GM23338 (cell line): ENCODE data around the gene DDN. TPM values are rescaled to one million over a fixed set of nuclear protein-coding genes. Genes with fewer than 3 reads are reported as not detected.

Source experiments
- ATAC-seq: fragments of 200-7000 bp; cut with Tn5 transposase; 3 replicates; pipeline ENCODE4 v1.9.1; 2020
- DNase-seq: peaks from one replicate; pipeline ENCODE4 v3.0.0-alpha.2; 2015; ENCODE audit warnings: low spot score
- H2AFZ ChIP-seq: fragments of 200-600 bp; sonication (generic); 2 replicates; pipeline ENCODE4 v1.8.0; 2016; ENCODE audit warnings: antibody characterized with exemption, mild to moderate bottlenecking, moderate library complexity
- H3F3A ChIP-seq: fragments of 200-600 bp; sonication (generic); replicated peaks from 2 replicates; pipeline ENCODE4 v1.8.0; 2017; ENCODE audit warnings: antibody characterized with exemption, mixed run types, low read depth
- H3K27ac ChIP-seq: fragments of 200-600 bp; sonication (generic); 2 replicates; pipeline ENCODE4 v1.6.1; 2016; ENCODE audit warnings: low read depth
- H3K27me3 ChIP-seq: fragments of 200-600 bp; sonication (generic); 2 replicates; pipeline ENCODE4 v1.8.0; 2016; ENCODE audit warnings: mild to moderate bottlenecking, mixed run types, moderate library complexity; ENCODE audit not compliant: insufficient read depth
- H3K36me3 ChIP-seq: fragments of 200-600 bp; sonication (generic); 2 replicates; pipeline ENCODE4 v1.8.0; 2016; ENCODE audit warnings: mild to moderate bottlenecking; ENCODE audit not compliant: insufficient read depth
- H3K4me1 ChIP-seq: fragments of 200-600 bp; sonication (generic); 2 replicates; pipeline ENCODE4 v1.8.0; 2016; ENCODE audit warnings: mild to moderate bottlenecking, moderate library complexity; ENCODE audit not compliant: insufficient read depth
- H3K4me2 ChIP-seq: fragments of 200-600 bp; sonication (generic); 2 replicates; pipeline ENCODE4 v1.7.1; 2017; ENCODE audit warnings: mixed run types
- H3K4me3 ChIP-seq: fragments of 200-600 bp; sonication (generic); 2 replicates; pipeline ENCODE4 v1.6.1; 2016; ENCODE audit warnings: mixed run types
- H3K79me2 ChIP-seq: fragments of 200-600 bp; sonication (generic); replicated peaks from 2 replicates; pipeline ENCODE4 v1.8.0; 2017; ENCODE audit warnings: mild to moderate bottlenecking; ENCODE audit not compliant: insufficient read depth
- H3K9me2 ChIP-seq: fragments of 200-600 bp; sonication (generic); 2 replicates; pipeline ENCODE4 v1.8.0; 2017; ENCODE audit not compliant: insufficient read depth
- H4K20me1 ChIP-seq: fragments of 200-600 bp; sonication (generic); replicated peaks from 2 replicates; pipeline ENCODE4 v1.8.0; 2017; ENCODE audit warnings: mild to moderate bottlenecking; ENCODE audit not compliant: insufficient read depth
- H3K27ac Mint-ChIP-seq: 2 replicates; pipeline ENCODE4 v1.8.0; 2020; ENCODE audit warnings: inconsistent platforms, mild to moderate bottlenecking, moderate library complexity, mixed read lengths
- H3K27me3 Mint-ChIP-seq: 3 replicates; pipeline ENCODE4 v1.8.0; 2022; ENCODE audit warnings: low read depth, mild to moderate bottlenecking, moderate library complexity, mixed read lengths, inconsistent platforms; ENCODE audit not compliant: insufficient read depth, poor library complexity
- H3K36me3 Mint-ChIP-seq: 3 replicates; pipeline ENCODE4 v1.8.0; 2021; ENCODE audit warnings: low read depth, mild to moderate bottlenecking, inconsistent platforms, moderate library complexity, mixed read lengths
- H3K4me1 Mint-ChIP-seq: 3 replicates; pipeline ENCODE4 v1.8.0; 2020; ENCODE audit warnings: mild to moderate bottlenecking, inconsistent platforms, mixed read lengths
- H3K4me3 Mint-ChIP-seq: 3 replicates; pipeline ENCODE4 v1.8.0; 2021; ENCODE audit warnings: moderate library complexity, mild to moderate bottlenecking, inconsistent platforms, mixed read lengths
- H3K9me3 Mint-ChIP-seq: 3 replicates; pipeline ENCODE4 v1.8.0; 2020; ENCODE audit warnings: moderate library complexity, mild to moderate bottlenecking, inconsistent platforms, mixed read lengths
- CREB1 ChIP-seq: fragments of 250-450 bp; sonication (Bioruptor Pico); IDR thresholded peaks from 2 replicates; pipeline ENCODE4 v1.5.0; 2020; ENCODE audit warnings: low read depth, mild to moderate bottlenecking, moderate library complexity
- EZH2 ChIP-seq: fragments of 200-600 bp; sonication (generic); IDR thresholded peaks from one replicate; pipeline ENCODE4 v1.8.0; 2017; ENCODE audit warnings: antibody characterized with exemption, mild to moderate bottlenecking, low read depth; ENCODE audit not compliant: unreplicated experiment
- EZH2phosphoT487 ChIP-seq: fragments of 200-600 bp; sonication (generic); IDR thresholded peaks from one replicate; pipeline ENCODE4 v1.8.1; 2018; ENCODE audit warnings: antibody characterized with exemption; ENCODE audit not compliant: unreplicated experiment
- JUNB ChIP-seq: IDR thresholded peaks from one replicate; pipeline ENCODE4 v1.6.1; 2016; ENCODE audit warnings: antibody characterized with exemption; ENCODE audit not compliant: unreplicated experiment
- NANOG ChIP-seq: IDR thresholded peaks from 2 replicates; pipeline ENCODE4 v1.6.1; 2016; ENCODE audit warnings: antibody characterized with exemption, borderline replicate concordance
- POLR2AphosphoS5 ChIP-seq: IDR thresholded peaks from 2 replicates; pipeline ENCODE4 v1.6.1; 2016; ENCODE audit warnings: antibody characterized with exemption, low read depth
- STAT1 ChIP-seq: IDR thresholded peaks from one replicate; pipeline ENCODE4 v1.6.1; 2016; ENCODE audit warnings: antibody characterized with exemption; ENCODE audit not compliant: unreplicated experiment
- ZNF114 ChIP-seq: fragments of 250-450 bp; sonication (Bioruptor Pico); IDR thresholded peaks from 2 replicates; pipeline ENCODE4 v1.5.0; 2020; ENCODE audit warnings: mild to moderate bottlenecking, moderate library complexity
- ZNF331 ChIP-seq: fragments of 250-450 bp; sonication (Bioruptor Pico); IDR thresholded peaks from 2 replicates; pipeline ENCODE4 v1.5.0; 2020; ENCODE audit warnings: low read depth, mild to moderate bottlenecking, moderate library complexity
- polyA plus RNA-seq: library from polyadenylated mRNA; unstranded; fragments of >200 nt; fragmentation: Nextera tagmentation; extraction: Ambion mirVana; gene quantifications from 2 replicates; pipeline ENCODE4 v1.2.1, GENCODE V29; 2016
- total RNA-seq: library from RNA; depleted of rRNA; stranded (reverse); fragments of >200 nt; shearing (Covaris generic); gene quantifications from 2 replicates; pipeline ENCODE4 v1.2.3, GENCODE V29; 2014
- TF ChIP-seq, protein P1 (sequence below): IDR thresholded peaks from one replicate; pipeline ENCODE4 v1.6.1; 2018; ENCODE audit warnings: antibody characterized with exemption; ENCODE audit not compliant: unreplicated experiment
- TF ChIP-seq, protein P2 (sequence below): IDR thresholded peaks from 2 replicates; pipeline ENCODE4 v1.6.1; 2016; ENCODE audit warnings: antibody characterized with exemption
- TF ChIP-seq, protein P3 (sequence below), 2 experiments: fragments of 200-600 bp in 1 of 2; sonication (generic) in 1 of 2; conservative IDR thresholded peaks; 2 replicates each; pipeline versions ENCODE4 v1.5.1 to v1.6.1; 2016 to 2017; ENCODE audit warnings: antibody characterized with exemption in 2 of 2, low read depth in 2 of 2, mild to moderate bottlenecking in 2 of 2, moderate library complexity in 1 of 2
- TF ChIP-seq, protein P4 (sequence below): fragments of 250-450 bp; sonication (Bioruptor Pico); IDR thresholded peaks from 2 replicates; pipeline ENCODE4 v1.5.0; 2020; ENCODE audit warnings: mild to moderate bottlenecking, moderate library complexity

Gene DDN
- total and polyA plus RNA-seq, 2 experiments from 2014 or later = 0.10 TPM; not detected in 1

DNA sequence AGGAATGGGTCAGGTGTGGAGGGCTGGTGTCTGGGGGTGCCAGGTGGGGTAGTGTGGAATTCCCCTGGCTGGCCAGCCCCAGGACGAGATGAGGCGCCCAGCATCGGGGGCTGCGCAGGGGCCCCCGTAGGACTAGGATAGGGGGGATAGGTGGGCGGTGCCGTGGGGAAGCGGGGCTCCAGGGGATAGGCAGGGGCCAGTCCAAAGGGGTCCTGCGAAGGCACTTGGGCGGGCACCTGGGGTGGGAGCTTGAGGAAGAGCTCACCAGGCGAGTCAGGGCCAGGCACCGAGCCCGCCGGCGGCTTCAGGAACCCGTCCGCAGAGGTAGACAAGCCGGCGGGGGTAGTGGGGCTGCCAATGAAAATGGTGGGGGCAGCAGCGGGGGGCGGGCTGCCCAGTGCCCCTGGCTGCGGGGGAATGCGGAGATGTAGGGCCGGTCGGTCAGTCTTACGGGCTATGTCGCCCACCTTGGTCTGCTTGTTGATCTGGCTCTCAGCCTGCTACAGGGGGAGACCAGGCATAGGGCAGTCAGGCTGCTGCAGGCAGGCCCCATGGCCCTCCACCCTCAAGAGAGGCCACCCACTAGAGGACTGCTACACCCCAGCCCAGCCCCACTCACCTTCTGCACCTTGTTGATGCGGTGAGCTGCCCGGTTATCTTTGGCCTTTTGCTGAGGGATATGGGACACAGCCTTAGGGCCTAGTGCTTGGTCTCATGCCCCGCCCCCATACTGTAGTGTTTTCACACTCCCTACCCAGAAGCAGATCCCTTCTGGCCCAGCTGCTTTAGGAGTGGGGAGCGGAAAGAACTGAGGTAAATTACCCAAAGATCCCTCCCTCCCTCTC is 42.1 kb upstream of the DDN start:
- Histone ChIP-seq H3K36me3 (peaks cover 33% of the 10 kb centered on the region), H3K9me2 (no peaks in the 10 kb centered on the region), H2AFZ (no peak overlapping the region), H3F3A (no peaks in the 10 kb centered on the region), H3K4me2 (no peak overlapping the region), H3K27ac (no peak overlapping the region), H3K27me3 (no peaks in the 10 kb centered on the region), H3K79me2 (no peaks in the 10 kb centered on the region), H4K20me1 (peaks cover 20% of the 10 kb centered on the region), H3K4me1 (no peaks in the 10 kb centered on the region), H3K4me3 (no peak overlapping the region)
- H3K9me3 Mint-ChIP-seq = no peaks in the 10 kb centered on the region
- H3K4me1 Mint-ChIP-seq = no peaks in the 10 kb centered on the region; the same call in 2 of the 3 replicates
- H3K4me3 Mint-ChIP-seq = no peak overlapping the region
- ATAC-seq = no peak
- H3K27ac Mint-ChIP-seq = no peak overlapping the region
- TF ChIP-seq, protein P1, sequence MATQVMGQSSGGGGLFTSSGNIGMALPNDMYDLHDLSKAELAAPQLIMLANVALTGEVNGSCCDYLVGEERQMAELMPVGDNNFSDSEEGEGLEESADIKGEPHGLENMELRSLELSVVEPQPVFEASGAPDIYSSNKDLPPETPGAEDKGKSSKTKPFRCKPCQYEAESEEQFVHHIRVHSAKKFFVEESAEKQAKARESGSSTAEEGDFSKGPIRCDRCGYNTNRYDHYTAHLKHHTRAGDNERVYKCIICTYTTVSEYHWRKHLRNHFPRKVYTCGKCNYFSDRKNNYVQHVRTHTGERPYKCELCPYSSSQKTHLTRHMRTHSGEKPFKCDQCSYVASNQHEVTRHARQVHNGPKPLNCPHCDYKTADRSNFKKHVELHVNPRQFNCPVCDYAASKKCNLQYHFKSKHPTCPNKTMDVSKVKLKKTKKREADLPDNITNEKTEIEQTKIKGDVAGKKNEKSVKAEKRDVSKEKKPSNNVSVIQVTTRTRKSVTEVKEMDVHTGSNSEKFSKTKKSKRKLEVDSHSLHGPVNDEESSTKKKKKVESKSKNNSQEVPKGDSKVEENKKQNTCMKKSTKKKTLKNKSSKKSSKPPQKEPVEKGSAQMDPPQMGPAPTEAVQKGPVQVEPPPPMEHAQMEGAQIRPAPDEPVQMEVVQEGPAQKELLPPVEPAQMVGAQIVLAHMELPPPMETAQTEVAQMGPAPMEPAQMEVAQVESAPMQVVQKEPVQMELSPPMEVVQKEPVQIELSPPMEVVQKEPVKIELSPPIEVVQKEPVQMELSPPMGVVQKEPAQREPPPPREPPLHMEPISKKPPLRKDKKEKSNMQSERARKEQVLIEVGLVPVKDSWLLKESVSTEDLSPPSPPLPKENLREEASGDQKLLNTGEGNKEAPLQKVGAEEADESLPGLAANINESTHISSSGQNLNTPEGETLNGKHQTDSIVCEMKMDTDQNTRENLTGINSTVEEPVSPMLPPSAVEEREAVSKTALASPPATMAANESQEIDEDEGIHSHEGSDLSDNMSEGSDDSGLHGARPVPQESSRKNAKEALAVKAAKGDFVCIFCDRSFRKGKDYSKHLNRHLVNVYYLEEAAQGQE = no peak
- TF ChIP-seq, protein P2, sequence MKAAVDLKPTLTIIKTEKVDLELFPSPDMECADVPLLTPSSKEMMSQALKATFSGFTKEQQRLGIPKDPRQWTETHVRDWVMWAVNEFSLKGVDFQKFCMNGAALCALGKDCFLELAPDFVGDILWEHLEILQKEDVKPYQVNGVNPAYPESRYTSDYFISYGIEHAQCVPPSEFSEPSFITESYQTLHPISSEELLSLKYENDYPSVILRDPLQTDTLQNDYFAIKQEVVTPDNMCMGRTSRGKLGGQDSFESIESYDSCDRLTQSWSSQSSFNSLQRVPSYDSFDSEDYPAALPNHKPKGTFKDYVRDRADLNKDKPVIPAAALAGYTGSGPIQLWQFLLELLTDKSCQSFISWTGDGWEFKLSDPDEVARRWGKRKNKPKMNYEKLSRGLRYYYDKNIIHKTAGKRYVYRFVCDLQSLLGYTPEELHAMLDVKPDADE = no peak
- no peak for TF ChIP-seq NANOG
- no peak for TF ChIP-seq EZH2phosphoT487
- no peak for TF ChIP-seq CREB1 (CRISPR knock-in tag)
- no peak for TF ChIP-seq POLR2AphosphoS5
- TF ChIP-seq STAT1 = no peak
- TF ChIP-seq ZNF114 = no peak
- TF ChIP-seq ZNF331 (CRISPR knock-in tag) = no peak
- no peak for TF ChIP-seq EZH2
- TF ChIP-seq, protein P3, sequence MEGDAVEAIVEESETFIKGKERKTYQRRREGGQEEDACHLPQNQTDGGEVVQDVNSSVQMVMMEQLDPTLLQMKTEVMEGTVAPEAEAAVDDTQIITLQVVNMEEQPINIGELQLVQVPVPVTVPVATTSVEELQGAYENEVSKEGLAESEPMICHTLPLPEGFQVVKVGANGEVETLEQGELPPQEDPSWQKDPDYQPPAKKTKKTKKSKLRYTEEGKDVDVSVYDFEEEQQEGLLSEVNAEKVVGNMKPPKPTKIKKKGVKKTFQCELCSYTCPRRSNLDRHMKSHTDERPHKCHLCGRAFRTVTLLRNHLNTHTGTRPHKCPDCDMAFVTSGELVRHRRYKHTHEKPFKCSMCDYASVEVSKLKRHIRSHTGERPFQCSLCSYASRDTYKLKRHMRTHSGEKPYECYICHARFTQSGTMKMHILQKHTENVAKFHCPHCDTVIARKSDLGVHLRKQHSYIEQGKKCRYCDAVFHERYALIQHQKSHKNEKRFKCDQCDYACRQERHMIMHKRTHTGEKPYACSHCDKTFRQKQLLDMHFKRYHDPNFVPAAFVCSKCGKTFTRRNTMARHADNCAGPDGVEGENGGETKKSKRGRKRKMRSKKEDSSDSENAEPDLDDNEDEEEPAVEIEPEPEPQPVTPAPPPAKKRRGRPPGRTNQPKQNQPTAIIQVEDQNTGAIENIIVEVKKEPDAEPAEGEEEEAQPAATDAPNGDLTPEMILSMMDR (conservative IDR thresholded peaks at IDR 0.05; ENCODE audit: low read depth in 2 of 2) = no peak
- no peak for TF ChIP-seq JUNB
- TF ChIP-seq, protein P4, sequence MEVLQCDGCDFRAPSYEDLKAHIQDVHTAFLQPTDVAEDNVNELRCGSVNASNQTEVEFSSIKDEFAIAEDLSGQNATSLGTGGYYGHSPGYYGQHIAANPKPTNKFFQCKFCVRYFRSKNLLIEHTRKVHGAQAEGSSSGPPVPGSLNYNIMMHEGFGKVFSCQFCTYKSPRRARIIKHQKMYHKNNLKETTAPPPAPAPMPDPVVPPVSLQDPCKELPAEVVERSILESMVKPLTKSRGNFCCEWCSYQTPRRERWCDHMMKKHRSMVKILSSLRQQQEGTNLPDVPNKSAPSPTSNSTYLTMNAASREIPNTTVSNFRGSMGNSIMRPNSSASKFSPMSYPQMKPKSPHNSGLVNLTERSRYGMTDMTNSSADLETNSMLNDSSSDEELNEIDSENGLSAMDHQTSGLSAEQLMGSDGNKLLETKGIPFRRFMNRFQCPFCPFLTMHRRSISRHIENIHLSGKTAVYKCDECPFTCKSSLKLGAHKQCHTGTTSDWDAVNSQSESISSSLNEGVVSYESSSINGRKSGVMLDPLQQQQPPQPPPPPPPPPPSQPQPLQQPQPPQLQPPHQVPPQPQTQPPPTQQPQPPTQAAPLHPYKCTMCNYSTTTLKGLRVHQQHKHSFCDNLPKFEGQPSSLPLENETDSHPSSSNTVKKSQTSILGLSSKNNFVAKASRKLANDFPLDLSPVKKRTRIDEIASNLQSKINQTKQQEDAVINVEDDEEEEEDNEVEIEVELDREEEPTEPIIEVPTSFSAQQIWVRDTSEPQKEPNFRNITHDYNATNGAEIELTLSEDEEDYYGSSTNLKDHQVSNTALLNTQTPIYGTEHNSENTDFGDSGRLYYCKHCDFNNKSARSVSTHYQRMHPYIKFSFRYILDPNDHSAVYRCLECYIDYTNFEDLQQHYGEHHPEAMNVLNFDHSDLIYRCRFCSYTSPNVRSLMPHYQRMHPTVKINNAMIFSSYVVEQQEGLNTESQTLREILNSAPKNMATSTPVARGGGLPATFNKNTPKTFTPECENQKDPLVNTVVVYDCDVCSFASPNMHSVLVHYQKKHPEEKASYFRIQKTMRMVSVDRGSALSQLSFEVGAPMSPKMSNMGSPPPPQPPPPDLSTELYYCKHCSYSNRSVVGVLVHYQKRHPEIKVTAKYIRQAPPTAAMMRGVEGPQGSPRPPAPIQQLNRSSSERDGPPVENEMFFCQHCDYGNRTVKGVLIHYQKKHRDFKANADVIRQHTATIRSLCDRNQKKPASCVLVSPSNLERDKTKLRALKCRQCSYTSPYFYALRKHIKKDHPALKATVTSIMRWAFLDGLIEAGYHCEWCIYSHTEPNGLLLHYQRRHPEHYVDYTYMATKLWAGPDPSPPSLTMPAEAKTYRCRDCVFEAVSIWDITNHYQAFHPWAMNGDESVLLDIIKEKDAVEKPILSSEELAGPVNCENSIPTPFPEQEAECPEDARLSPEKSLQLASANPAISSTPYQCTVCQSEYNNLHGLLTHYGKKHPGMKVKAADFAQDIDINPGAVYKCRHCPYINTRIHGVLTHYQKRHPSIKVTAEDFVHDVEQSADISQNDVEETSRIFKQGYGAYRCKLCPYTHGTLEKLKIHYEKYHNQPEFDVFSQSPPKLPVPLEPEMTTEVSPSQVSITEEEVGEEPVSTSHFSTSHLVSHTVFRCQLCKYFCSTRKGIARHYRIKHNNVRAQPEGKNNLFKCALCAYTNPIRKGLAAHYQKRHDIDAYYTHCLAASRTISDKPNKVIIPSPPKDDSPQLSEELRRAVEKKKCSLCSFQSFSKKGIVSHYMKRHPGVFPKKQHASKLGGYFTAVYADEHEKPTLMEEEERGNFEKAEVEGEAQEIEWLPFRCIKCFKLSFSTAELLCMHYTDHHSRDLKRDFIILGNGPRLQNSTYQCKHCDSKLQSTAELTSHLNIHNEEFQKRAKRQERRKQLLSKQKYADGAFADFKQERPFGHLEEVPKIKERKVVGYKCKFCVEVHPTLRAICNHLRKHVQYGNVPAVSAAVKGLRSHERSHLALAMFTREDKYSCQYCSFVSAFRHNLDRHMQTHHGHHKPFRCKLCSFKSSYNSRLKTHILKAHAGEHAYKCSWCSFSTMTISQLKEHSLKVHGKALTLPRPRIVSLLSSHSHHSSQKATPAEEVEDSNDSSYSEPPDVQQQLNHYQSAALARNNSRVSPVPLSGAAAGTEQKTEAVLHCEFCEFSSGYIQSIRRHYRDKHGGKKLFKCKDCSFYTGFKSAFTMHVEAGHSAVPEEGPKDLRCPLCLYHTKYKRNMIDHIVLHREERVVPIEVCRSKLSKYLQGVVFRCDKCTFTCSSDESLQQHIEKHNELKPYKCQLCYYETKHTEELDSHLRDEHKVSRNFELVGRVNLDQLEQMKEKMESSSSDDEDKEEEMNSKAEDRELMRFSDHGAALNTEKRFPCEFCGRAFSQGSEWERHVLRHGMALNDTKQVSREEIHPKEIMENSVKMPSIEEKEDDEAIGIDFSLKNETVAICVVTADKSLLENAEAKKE (CRISPR knock-in tag) = no peak
- H3K36me3 Mint-ChIP-seq = peaks cover 90% of the 10 kb centered on the region
- peaks cover 10% of the 10 kb centered on the region for H3K27me3 Mint-ChIP-seq
- no peak for DNase-seq
